WTC11 (cell line): ENCODE results near the gene RIPOR3. TPM values are rescaled to one million over a fixed set of nuclear protein-coding genes. Genes with fewer than 3 reads are reported as not detected.
A peak's percentile ranks its signal among the peaks of the same experiment; 100 is the strongest.
"Not testable (repeated sequence)": the region's sequence is repeated elsewhere in the genome, so short reads cannot be mapped to it uniquely, and the experiment has no call there.

ENCODE experiments used
- ATAC-seq: fragments of 200-7000 bp; cut with Tn5 transposase; 2 replicates; pipeline ENCODE4 v1.10.0; 2021; ENCODE audit warnings: mild to moderate bottlenecking, moderate library complexity
- CTCF ChIA-PET: fragments of 300-600 bp; sonication (Branson Sonifier 250); formaldehyde crosslinking; loops from one replicate; lab custom pipeline; 2021; ENCODE audit warnings: antibody characterized with exemption; lab: Charles Lee
- POLR2A ChIA-PET: fragments of 350-600 bp; sonication (Branson Sonifier 250); formaldehyde crosslinking; loops from one replicate; lab custom pipeline; 2021; ENCODE audit warnings: antibody characterized with exemption; lab: Charles Lee
- DNase-seq: peaks from one replicate; pipeline ENCODE4 v3.0.0; 2021; ENCODE audit warnings: low spot score
- H3K27ac Mint-ChIP-seq: 2 replicates; pipeline ENCODE4 v1.8.0; 2021; ENCODE audit warnings: mixed read lengths
- H3K27me3 Mint-ChIP-seq: 2 replicates; pipeline ENCODE4 v1.8.0; 2021; ENCODE audit warnings: low read depth, mild to moderate bottlenecking, moderate library complexity, mixed read lengths
- H3K36me3 Mint-ChIP-seq: 2 replicates; pipeline ENCODE4 v1.8.0; 2021; ENCODE audit warnings: mixed read lengths
- H3K4me1 Mint-ChIP-seq: 2 replicates; pipeline ENCODE4 v1.8.0; 2022; ENCODE audit warnings: mixed read lengths
- H3K4me3 Mint-ChIP-seq: 2 replicates; pipeline ENCODE4 v1.8.0; 2021; ENCODE audit warnings: mild to moderate bottlenecking, moderate library complexity, mixed read lengths
- H3K9me3 Mint-ChIP-seq: 2 replicates; pipeline ENCODE4 v1.8.0; 2021; ENCODE audit warnings: mixed read lengths
- CDX4 ChIP-seq: fragments of 250-450 bp; sonication (Bioruptor Pico); IDR thresholded peaks from 2 replicates; pipeline ENCODE4 v1.9.0; 2021; ENCODE audit warnings: moderate library complexity, mild to moderate bottlenecking, inconsistent platforms, borderline replicate concordance
- FOXJ3 ChIP-seq: sonication (generic); formaldehyde crosslinking; IDR thresholded peaks from 2 replicates; pipeline ENCODE4 v1.9.0; 2021; ENCODE audit warnings: missing genetic modification reagents, mild to moderate bottlenecking, borderline replicate concordance
- FOXK1 ChIP-seq: sonication (generic); formaldehyde crosslinking; IDR thresholded peaks from 2 replicates; pipeline ENCODE4 v1.8.0; 2022; ENCODE audit warnings: mild to moderate bottlenecking, moderate library complexity, missing genetic modification reagents
- IRF1 ChIP-seq: sonication (generic); formaldehyde crosslinking; IDR thresholded peaks from 2 replicates; pipeline ENCODE4 v1.8.0; 2023; ENCODE audit warnings: missing genetic modification reagents
- JUN ChIP-seq: sonication (generic); formaldehyde crosslinking; IDR thresholded peaks from 2 replicates; pipeline ENCODE4 v1.8.0; 2023; ENCODE audit warnings: mild to moderate bottlenecking, missing genetic modification reagents
- NFATC4 ChIP-seq: fragments of 250-450 bp; sonication (Bioruptor Pico); IDR thresholded peaks from 2 replicates; pipeline ENCODE4 v1.9.0; 2021; ENCODE audit warnings: mild to moderate bottlenecking
- NFE2L1 ChIP-seq: sonication (generic); formaldehyde crosslinking; IDR thresholded peaks from 2 replicates; pipeline ENCODE4 v1.8.1; 2023; ENCODE audit warnings: missing genetic modification reagents
- RORB ChIP-seq: fragments of 250-450 bp; sonication (Bioruptor Pico); IDR thresholded peaks from 2 replicates; pipeline ENCODE4 v1.9.0; 2021; ENCODE audit warnings: mild to moderate bottlenecking
- USF1 ChIP-seq: sonication (generic); formaldehyde crosslinking; IDR thresholded peaks from 2 replicates; pipeline ENCODE4 v1.8.0; 2022; ENCODE audit warnings: mild to moderate bottlenecking, missing genetic modification reagents
- ZBTB43 ChIP-seq: sonication (generic); formaldehyde crosslinking; IDR thresholded peaks from 2 replicates; pipeline ENCODE4 v1.8.1; 2023; ENCODE audit warnings: mild to moderate bottlenecking, missing genetic modification reagents
- ZNF138 ChIP-seq: sonication (generic); formaldehyde crosslinking; conservative IDR thresholded peaks from 2 replicates; pipeline ENCODE4 v1.8.1; 2022; ENCODE audit warnings: mild to moderate bottlenecking, moderate library complexity, missing genetic modification reagents
- ZNF219 ChIP-seq: sonication (generic); formaldehyde crosslinking; IDR thresholded peaks from 2 replicates; pipeline ENCODE4 v1.8.0; 2023; ENCODE audit warnings: missing genetic modification reagents, mild to moderate bottlenecking, borderline replicate concordance
- ZNF425 ChIP-seq: fragments of 250-450 bp; sonication (Bioruptor Pico); conservative IDR thresholded peaks from 2 replicates; pipeline ENCODE4 v1.9.0; 2021; ENCODE audit warnings: mild to moderate bottlenecking
- ZNF671 ChIP-seq: fragments of 250-450 bp; sonication (Bioruptor Pico); IDR thresholded peaks from 2 replicates; pipeline ENCODE4 v1.8.0; 2021; ENCODE audit warnings: mild to moderate bottlenecking
- total RNA-seq: library from RNA; stranded (reverse); gene quantifications from 3 replicates; pipeline ENCODE4 v1.2.3, GENCODE V29; 2021

Gene RIPOR3
- total RNA-seq, 1 experiment from 2014 or later: 6.5 TPM

GRCh38 chr20:50704971-50705370, 13.6 kb upstream of the RIPOR3 start (continued):
- TF ChIP-seq ZNF671 (no peak), NFE2L1 (no peak), FOXJ3 (no peak), ZBTB43 (CRISPR knock-in tag) (no peak)

- H3K27ac Mint-ChIP-seq: no peak overlapping the region
- DNase-seq (no peak), ATAC-seq (peak; percentile 68)
- H3K27me3 Mint-ChIP-seq: no peaks in the 10 kb centered on the region
- ChIA-PET POLR2A (no interaction called here), CTCF (interaction anchor here (0.6 to 3.1 kb wide), 7 partner anchors 9 to 127 kb away, joined by 4 to 8 read pairs (median 6); no protein-coding TSS in a partner anchor)
- H3K4me3 Mint-ChIP-seq: no peak overlapping the region
- peaks cover 26% of the 10 kb centered on the region for H3K4me1 Mint-ChIP-seq
- TF ChIP-seq NFATC4 (no peak), JUN (no peak), ZNF425 (CRISPR knock-in tag) (no peak), FOXK1 (CRISPR knock-in tag) (no peak), ZNF138 (no peak), USF1 (CRISPR knock-in tag) (no peak), IRF1 (CRISPR knock-in tag) (no peak), CDX4 (no peak), ZBTB43 (CRISPR knock-in tag) (no peak), RORB (CRISPR knock-in tag) (no peak), ZNF219 (CRISPR knock-in tag) (no peak)
- TF ChIP-seq, all 79 proteins: peak for 0
- H3K36me3 Mint-ChIP-seq: no peaks in the 10 kb centered on the region
- no peaks in the 10 kb centered on the region for H3K9me3 Mint-ChIP-seq
Measured at GRCh38 chr20:50704514-50704913, 13.2 kb upstream of the RIPOR3 start.

GRCh38 chr20:50703651-50704438, 12.5 kb upstream of the RIPOR3 start:
- ATAC-seq, H3K9me3 Mint-ChIP-seq, POLR2A ChIA-PET, H3K36me3 Mint-ChIP-seq, DNase-seq, H3K27ac Mint-ChIP-seq, H3K4me3 Mint-ChIP-seq, H3K27me3 Mint-ChIP-seq: not testable (repeated sequence)
- CTCF ChIA-PET: interaction anchor here (0.6 to 3.1 kb wide), 7 partner anchors 10 to 127 kb away, joined by 4 to 8 read pairs (median 6); no protein-coding TSS in a partner anchor
- H3K4me1 Mint-ChIP-seq: peaks cover 26% of the 10 kb centered on the region
